Kidney (tissue), 14 donors: ENCODE data around the gene CHST12. TPM values are rescaled to one million over a fixed set of nuclear protein-coding genes. Genes with fewer than 3 reads are reported as not detected.

Source experiments
- DNase-seq, 5 donors: peaks; one replicate each; pipeline ENCODE4 v3.0.0-alpha.2; 2013 to 2020
- FAIRE-seq: peaks from 2 replicates; lab custom pipeline; 2012; peaks lifted over from hg19 to GRCh38; lab: Jason Lieb, UNC
- H3K27ac ChIP-seq, 2 donors: one replicate each; pipeline ENCODE4 v1.7.0; 2013; ENCODE audit warnings: low read depth in 2 of 2, low read length in 2 of 2, inconsistent platforms in 1 of 2
- H3K27me3 ChIP-seq: one replicate; pipeline ENCODE4 v1.7.1; 2013; ENCODE audit warnings: low read length, inconsistent platforms; ENCODE audit not compliant: control insufficient read depth, insufficient read depth
- H3K36me3 ChIP-seq, 3 donors: one replicate each; pipeline versions ENCODE4 v1.7.0 to v1.7.1; 2013; ENCODE audit warnings: low read length in 3 of 3, control low read depth in 1 of 3, inconsistent platforms in 1 of 3; ENCODE audit not compliant: insufficient read depth in 3 of 3, control insufficient read depth in 2 of 3
- H3K4me1 ChIP-seq, 3 donors: one replicate each; pipeline versions ENCODE4 v1.7.0 to v1.7.1; 2013; ENCODE audit warnings: low read length in 3 of 3, inconsistent platforms in 1 of 3, low read depth in 1 of 3; ENCODE audit not compliant: control insufficient read depth in 2 of 3, insufficient read depth in 2 of 3
- H3K4me3 ChIP-seq, 3 donors: one replicate each; pipeline versions ENCODE4 v1.7.0 to v1.8.1; 2013; ENCODE audit warnings: low read length in 3 of 3, control low read depth in 1 of 3, inconsistent platforms in 1 of 3
- H3K9ac ChIP-seq, 3 donors: one replicate each; pipeline versions ENCODE4 v1.7.0 to v1.7.1; 2013; ENCODE audit warnings: low read length in 3 of 3, control low read depth in 1 of 3, inconsistent platforms in 1 of 3
- H3K9me3 ChIP-seq, 3 donors: one replicate each; pipeline versions ENCODE4 v1.7.0 to v1.7.1; 2013; ENCODE audit warnings: low read length in 3 of 3, control low read depth in 1 of 3, inconsistent platforms in 1 of 3; ENCODE audit not compliant: control insufficient read depth in 2 of 3, insufficient read depth in 1 of 3
- CTCF ChIP-seq: IDR thresholded peaks from 3 replicates; pipeline ENCODE4 v1.5.1; 2012; ENCODE audit warnings: mild to moderate bottlenecking, moderate library complexity, borderline replicate concordance; ENCODE audit not compliant: insufficient read depth; ENCODE audit errors: extremely low read depth
- intact Hi-C: fragments of 100-400 bp; cut with DNase I; formaldehyde crosslinking; loops from one replicate; pipeline ENCODE4 v1.11.1; 2022
- polyA plus RNA-seq: library from polyadenylated mRNA; stranded (reverse); fragments of 350-450 nt; fragmentation: Illumina TruSeq; extraction: RNeasy Lipid Tissue Mini Kit (QIAGEN cat#74804); gene quantifications from one replicate; pipeline ENCODE4 v1.2.3, GENCODE V29; 2014; ENCODE audit warnings: low read depth, low replicate concordance; ENCODE audit not compliant: insufficient read depth
- total RNA-seq: library from RNA; stranded (reverse); fragmentation: NEBNext Ultra II Directional; extraction: Animal tissue kit (Norgen Biotek cat#: 25700); gene quantifications from one replicate; pipeline ENCODE4 v1.2.1, GENCODE V29; 2021
- donor health status: control.
- donor health status: control.
- donor health status: control.
- donor health status: control.
- donor health status: control.
- donor health status: DM: yes; HTN: yes; CAD: no.
- donor health status: Normal renal cell carcinoma (clear cell type).

CHST12 gene
- total and polyA plus RNA-seq, 2 donors from 2014 or later = 16.3 to 25.6 TPM

GRCh38 chr7:2405201-2405600, 1.8 kb downstream of the CHST12 start:
- TF ChIP-seq CTCF = no peak
- Histone ChIP-seq H3K9me3 (no peaks in the 10 kb centered on the region), H3K27me3 (no peaks in the 10 kb centered on the region), H3K9ac (no peak overlapping the region), H3K36me3 (no peaks in the 10 kb centered on the region), H3K4me3 (no peak overlapping the region), H3K4me1 (peaks cover 0 to 17% (median 0%) of the 10 kb centered on the region in 3 donors), H3K27ac (no peak overlapping the region)
- intact Hi-C loops = no loop called here
- no peak for DNase-seq
- FAIRE-seq = no peak

DNA sequence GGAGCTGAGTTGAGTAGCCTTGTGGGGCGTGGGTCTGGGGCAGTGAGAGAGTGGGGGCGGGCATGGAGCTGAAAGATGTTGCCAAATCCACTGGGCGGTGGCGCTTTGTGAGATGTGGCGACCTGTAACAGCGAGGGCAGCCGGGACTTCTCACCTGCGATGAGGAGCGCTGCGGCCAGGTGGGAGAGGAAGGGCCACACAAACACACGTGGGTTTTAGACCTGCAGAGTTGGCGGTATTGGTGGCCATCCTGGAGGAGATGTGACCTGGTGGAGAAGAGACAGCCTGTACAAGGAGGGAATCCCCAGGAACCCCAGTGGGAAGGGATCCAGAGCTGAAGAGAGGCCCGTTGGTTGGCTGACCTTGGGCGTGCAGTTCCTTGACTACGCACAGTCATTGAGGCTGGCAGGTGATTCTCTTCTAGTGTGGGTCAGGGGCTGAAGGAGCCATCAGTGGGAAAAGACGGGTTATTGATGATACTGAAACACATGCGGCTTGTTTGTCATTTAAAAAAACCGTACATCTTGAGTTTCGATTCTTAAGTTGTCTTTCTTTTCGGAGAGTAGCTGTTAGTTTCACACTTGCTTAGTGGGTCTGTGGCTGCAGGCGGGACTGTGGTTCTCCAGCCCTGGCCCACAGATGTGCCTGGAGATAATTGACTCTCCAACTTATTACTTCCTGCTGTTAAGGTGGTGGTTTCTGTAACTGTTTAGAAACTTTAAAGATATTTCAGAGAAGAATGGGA, 2.4 kb downstream of the CHST12 start:
- DNase-seq = no peak
- FAIRE-seq = no peak
- H3K4me1 ChIP-seq = peaks cover 0 to 15% (median 0%) of the 10 kb centered on the region in 3 donors
- H3K27ac ChIP-seq = no peak overlapping the region
- no peak overlapping the region for H3K9ac ChIP-seq
- H3K4me3 ChIP-seq = no peak overlapping the region
- H3K9me3 ChIP-seq = no peaks in the 10 kb centered on the region
- no peaks in the 10 kb centered on the region for H3K36me3 ChIP-seq
- intact Hi-C loops = no loop called here
- H3K27me3 ChIP-seq = no peaks in the 10 kb centered on the region
- no peak for TF ChIP-seq CTCF

DNA sequence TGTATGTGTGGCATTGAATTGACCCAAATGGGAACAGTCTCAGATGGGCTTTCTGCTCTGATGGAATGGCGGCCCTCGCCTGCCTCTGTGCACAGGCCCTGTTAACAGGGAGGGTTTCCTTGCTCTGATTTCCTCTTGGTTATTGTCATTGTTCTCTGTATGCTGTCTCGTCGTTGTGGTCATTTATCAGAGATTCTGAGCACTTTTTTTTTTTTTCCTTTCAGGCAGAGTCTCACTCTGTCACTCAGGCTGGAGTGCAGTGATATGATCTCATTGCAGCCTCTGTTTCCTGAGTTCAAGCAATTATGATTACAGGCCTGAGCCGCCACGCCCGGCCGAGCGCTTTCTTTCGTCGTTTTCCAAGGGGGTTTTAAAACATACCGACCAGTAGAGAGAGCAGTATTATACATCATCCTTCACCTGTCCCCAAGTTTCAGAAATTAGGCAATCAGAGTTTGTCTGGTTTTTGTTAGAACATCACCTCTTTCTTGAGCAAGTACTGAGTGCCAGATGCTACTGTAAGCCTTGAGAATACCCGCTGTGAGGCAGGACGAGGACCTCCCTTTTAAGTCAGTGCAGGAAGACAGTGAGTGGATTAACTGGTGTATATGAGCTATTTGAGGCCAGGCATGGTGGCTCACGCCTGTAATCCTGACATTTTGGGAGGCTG, 6.5 kb downstream of the CHST12 start:
- H3K27ac ChIP-seq = peak overlapping the region in 1 of 2 donors; percentile 28
- FAIRE-seq (no peak), DNase-seq (peak in 1 of 5 donors; percentile 39)
- H3K9ac ChIP-seq = peak overlapping the region in 1 of 3 donors; percentile 24
- intact Hi-C loops = no loop called here
- no peaks in the 10 kb centered on the region for H3K36me3 ChIP-seq
- H3K9me3 ChIP-seq = no peaks in the 10 kb centered on the region
- TF ChIP-seq CTCF = no peak
- no peaks in the 10 kb centered on the region for H3K27me3 ChIP-seq
- H3K4me1 ChIP-seq = peaks cover 0 to 16% (median 4%) of the 10 kb centered on the region in 3 donors
- H3K4me3 ChIP-seq = no peak overlapping the region
